Adipocyte (in vitro differentiated cells): ENCODE data around the gene TUBA3E.
"Not testable (repeated sequence)": the region's sequence is repeated elsewhere in the genome, so short reads cannot be mapped to it uniquely, and the experiment has no call there.

Experiments used
- DNase-seq: peaks from one replicate; pipeline ENCODE4 v3.0.0-alpha.2; 2015; ENCODE audit warnings: low read depth
- H3K27me3 ChIP-seq: replicated peaks from 2 replicates; pipeline ENCODE4 v1.7.0; 2013; ENCODE audit warnings: mild to moderate bottlenecking, low read length, moderate library complexity; ENCODE audit not compliant: control insufficient read depth, insufficient read depth
- H3K36me3 ChIP-seq: 2 replicates; pipeline ENCODE4 v1.7.0; 2013; ENCODE audit warnings: low read length, mild to moderate bottlenecking, moderate library complexity; ENCODE audit not compliant: control insufficient read depth, insufficient read depth, severe bottlenecking
- H3K4me1 ChIP-seq: 2 replicates; pipeline ENCODE4 v1.7.0; 2013; ENCODE audit warnings: mild to moderate bottlenecking, low read length, moderate library complexity; ENCODE audit not compliant: control insufficient read depth, insufficient read depth
- H3K4me3 ChIP-seq: 2 replicates; pipeline ENCODE4 v1.7.0; 2013; ENCODE audit warnings: mild to moderate bottlenecking, low read length, moderate library complexity
- H3K9ac ChIP-seq: 2 replicates; pipeline ENCODE4 v1.7.0; 2013; ENCODE audit warnings: mild to moderate bottlenecking, low read length, moderate library complexity
- H3K9me3 ChIP-seq: 2 replicates; pipeline ENCODE4 v1.7.0; 2013; ENCODE audit warnings: mild to moderate bottlenecking, low read length, moderate library complexity; ENCODE audit not compliant: control insufficient read depth

The TUBA3E gene

GRCh38 chr2:130181325-130181879, 16.8 kb downstream of the TUBA3E start, which contains the start of gene SMPD4:
Gene SMPD4, minus strand, starts transcription at chr2:130181602. Its CDS starts 5,010 bp downstream, at chr2:130176592.
- H3K36me3 ChIP-seq, result no peaks in the 10 kb centered on the region
- H3K4me3 ChIP-seq, result peak within 1 kb of the TSS; percentile 98
- H3K27me3 ChIP-seq, result no peaks in the 10 kb centered on the region
- H3K9me3 ChIP-seq, result no peaks in the 10 kb centered on the region
- H3K4me1 ChIP-seq, result peaks cover 6% of the 10 kb centered on the region
- DNase-seq, result peak; percentile 99
- peak within 1 kb of the TSS; percentile 93 for H3K9ac ChIP-seq

GRCh38 chr2:130180404-130181324, 17.6 kb downstream of the TUBA3E start:
- DNase-seq, result peak; percentile 9
- Histone ChIP-seq H3K9ac (peak overlapping the region; percentile 93), H3K4me3 (peak overlapping the region; percentile 98)
- H3K9me3 ChIP-seq, H3K4me1 ChIP-seq, H3K27me3 ChIP-seq, H3K36me3 ChIP-seq: not testable (repeated sequence)

GRCh38 chr2:130174866-130175265, 23.4 kb downstream of the TUBA3E start:
- H3K4me1 ChIP-seq, H3K9ac ChIP-seq: not testable (repeated sequence)
- H3K36me3 ChIP-seq, result peaks cover 51% of the 10 kb centered on the region

GRCh38 chr2:130169896-130170295, 28.3 kb downstream of the TUBA3E start:
- Histone ChIP-seq H3K27me3 (no peaks in the 10 kb centered on the region), H3K36me3 (peaks cover 74% of the 10 kb centered on the region), H3K9ac (no peak overlapping the region), H3K9me3 (no peaks in the 10 kb centered on the region), H3K4me1 (peaks cover 4% of the 10 kb centered on the region), H3K4me3 (no peak overlapping the region)
- DNase-seq, result no peak

More at GRCh38 chr2:130174866-130175265, 23.4 kb downstream of the TUBA3E start:
- not testable (repeated sequence) for H3K9me3 ChIP-seq, H3K27me3 ChIP-seq, H3K4me3 ChIP-seq, DNase-seq

GRCh38 chr2:130169163-130169562, 29.1 kb downstream of the TUBA3E start:
- H3K9me3 ChIP-seq, H3K4me1 ChIP-seq, DNase-seq, H3K4me3 ChIP-seq, H3K27me3 ChIP-seq, H3K9ac ChIP-seq: not testable (repeated sequence)
- H3K36me3 ChIP-seq, result peaks cover 72% of the 10 kb centered on the region

GRCh38 chr2:130166611-130167010, 31.6 kb downstream of the TUBA3E start:
- not testable (repeated sequence) for H3K27me3 ChIP-seq, H3K9ac ChIP-seq, H3K4me3 ChIP-seq, DNase-seq, H3K9me3 ChIP-seq, H3K4me1 ChIP-seq
- H3K36me3 ChIP-seq, result peaks cover 59% of the 10 kb centered on the region

GRCh38 chr2:130165293-130166016, 32.8 kb downstream of the TUBA3E start:
- no peaks in the 10 kb centered on the region for H3K9me3 ChIP-seq
- no peaks in the 10 kb centered on the region for H3K27me3 ChIP-seq
- no peak overlapping the region for H3K9ac ChIP-seq
- no peak overlapping the region for H3K4me3 ChIP-seq
- H3K4me1 ChIP-seq, result no peaks in the 10 kb centered on the region
- H3K36me3 ChIP-seq, result peaks cover 53% of the 10 kb centered on the region
- DNase-seq, result no peak

GRCh38 chr2:130162968-130163367, 35.3 kb downstream of the TUBA3E start:
- H3K4me1 ChIP-seq, result no peaks in the 10 kb centered on the region
- peaks cover 48% of the 10 kb centered on the region for H3K36me3 ChIP-seq
- no peak overlapping the region for H3K9ac ChIP-seq
- no peak overlapping the region for H3K4me3 ChIP-seq
- no peak for DNase-seq
- no peaks in the 10 kb centered on the region for H3K27me3 ChIP-seq
- H3K9me3 ChIP-seq, result no peaks in the 10 kb centered on the region

GRCh38 chr2:130162486-130162885, 35.8 kb downstream of the TUBA3E start:
- not testable (repeated sequence) for H3K9ac ChIP-seq, H3K9me3 ChIP-seq, H3K4me3 ChIP-seq, H3K4me1 ChIP-seq, H3K27me3 ChIP-seq, DNase-seq
- H3K36me3 ChIP-seq, result peaks cover 43% of the 10 kb centered on the region

GRCh38 chr2:130160838-130161705, 37.2 kb downstream of the TUBA3E start:
- not testable (repeated sequence) for DNase-seq, H3K27me3 ChIP-seq, H3K9me3 ChIP-seq, H3K9ac ChIP-seq, H3K4me3 ChIP-seq, H3K4me1 ChIP-seq
- H3K36me3 ChIP-seq, result peaks cover 33% of the 10 kb centered on the region
